Trophoblast cell (in vitro differentiated cells and primary cell): ENCODE data around the gene UBE2D2.

Experiments
- DNase-seq, 2 donors: peaks; one replicate each; pipeline ENCODE4 v3.0.0-alpha.2; 2016
- H2AFZ ChIP-seq: 2 replicates; pipeline ENCODE4 v1.6.1; 2013; ENCODE audit warnings: low read length, moderate library complexity, mild to moderate bottlenecking; ENCODE audit not compliant: insufficient read depth, poor library complexity
- H2AK5ac ChIP-seq: 2 replicates; pipeline ENCODE4 v1.6.1; 2013; ENCODE audit warnings: mild to moderate bottlenecking, low read length
- H2BK120ac ChIP-seq: 2 replicates; pipeline ENCODE4 v1.6.1; 2013; ENCODE audit warnings: low read length, mild to moderate bottlenecking, moderate library complexity; ENCODE audit not compliant: insufficient read depth, poor library complexity
- H2BK12ac ChIP-seq: 2 replicates; pipeline ENCODE4 v1.6.1; 2013; ENCODE audit warnings: mild to moderate bottlenecking, low read length, moderate library complexity
- H2BK5ac ChIP-seq: 2 replicates; pipeline ENCODE4 v1.6.1; 2013; ENCODE audit warnings: low read length, low read depth, moderate library complexity, mild to moderate bottlenecking; ENCODE audit not compliant: poor library complexity
- H3K14ac ChIP-seq: 2 replicates; pipeline ENCODE4 v1.6.1; 2013; ENCODE audit warnings: mild to moderate bottlenecking, low read length
- H3K18ac ChIP-seq: 2 replicates; pipeline ENCODE4 v1.6.1; 2013; ENCODE audit warnings: mild to moderate bottlenecking, low read length
- H3K23ac ChIP-seq: 2 replicates; pipeline ENCODE4 v1.6.1; 2013; ENCODE audit warnings: low read length
- H3K27ac ChIP-seq: 2 replicates; pipeline ENCODE4 v1.5.1; 2013; ENCODE audit warnings: low read depth, mild to moderate bottlenecking, inconsistent platforms, low read length, moderate library complexity
- H3K27me3 ChIP-seq: 2 replicates; pipeline ENCODE4 v1.6.1; 2013; ENCODE audit warnings: inconsistent platforms, mild to moderate bottlenecking, low read length, moderate library complexity; ENCODE audit not compliant: insufficient read depth
- H3K36me3 ChIP-seq, 2 experiments: 1 replicate in 1 of 2; 2 replicates in 1 of 2; pipeline ENCODE4 v1.6.1; 2013; ENCODE audit warnings: low read length in 2 of 2, mild to moderate bottlenecking in 2 of 2, moderate library complexity in 1 of 2; ENCODE audit not compliant: insufficient read depth in 2 of 2, control insufficient read depth in 1 of 2
- H3K4ac ChIP-seq: 2 replicates; pipeline ENCODE4 v1.6.1; 2013; ENCODE audit warnings: low read depth, mild to moderate bottlenecking, low read length, moderate library complexity
- H3K4me1 ChIP-seq, 2 experiments: 1 replicate in 1 of 2; 2 replicates in 1 of 2; pipeline ENCODE4 v1.6.1; 2013; ENCODE audit warnings: low read length in 2 of 2, mild to moderate bottlenecking in 2 of 2, moderate library complexity in 1 of 2; ENCODE audit not compliant: insufficient read depth in 2 of 2, control insufficient read depth in 1 of 2
- H3K4me2 ChIP-seq: 2 replicates; pipeline ENCODE4 v1.6.1; 2013; ENCODE audit warnings: inconsistent platforms, mild to moderate bottlenecking, low read length, moderate library complexity
- H3K4me3 ChIP-seq: 2 replicates; pipeline ENCODE4 v1.5.1; 2013; ENCODE audit warnings: mild to moderate bottlenecking, low read depth, low read length, inconsistent platforms
- H3K79me1 ChIP-seq: one replicate; pipeline ENCODE4 v1.6.1; 2013; ENCODE audit warnings: low read length
- H3K79me2 ChIP-seq: 2 replicates; pipeline ENCODE4 v1.6.1; 2013; ENCODE audit warnings: low read length, mild to moderate bottlenecking; ENCODE audit not compliant: control insufficient read depth, insufficient read depth, poor library complexity
- H3K9ac ChIP-seq: 2 replicates; pipeline ENCODE4 v1.6.1; 2013; ENCODE audit warnings: mild to moderate bottlenecking, low read length
- H3K9me3 ChIP-seq: 2 replicates; pipeline ENCODE4 v1.6.1; 2013; ENCODE audit warnings: low read depth, mild to moderate bottlenecking, control low read depth, inconsistent platforms, low read length; ENCODE audit not compliant: insufficient read depth
- H4K12ac ChIP-seq: 2 replicates; pipeline ENCODE4 v1.6.1; 2013; ENCODE audit warnings: low read depth, mild to moderate bottlenecking, low read length, moderate library complexity
- H4K8ac ChIP-seq: 2 replicates; pipeline ENCODE4 v1.6.1; 2013; ENCODE audit warnings: low read depth, mild to moderate bottlenecking, low read length, moderate library complexity
- H4K91ac ChIP-seq: one replicate; pipeline ENCODE4 v1.6.1; 2013; ENCODE audit warnings: low read depth, mild to moderate bottlenecking, low read length, moderate library complexity
- WGBS: extraction: QIAGEN DNeasy Blood & Tissue Kit; methylation state at CpG from one replicate; pipeline ENCODE4 v1.1.7; 2013; ENCODE audit warnings: missing lambda C conversion rate; ENCODE audit not compliant: insufficient read length, insufficient coverage; ENCODE audit errors: extremely low coverage; 5-methylcytosine and 5-hydroxymethylcytosine counted together

The UBE2D2 gene

DNA sequence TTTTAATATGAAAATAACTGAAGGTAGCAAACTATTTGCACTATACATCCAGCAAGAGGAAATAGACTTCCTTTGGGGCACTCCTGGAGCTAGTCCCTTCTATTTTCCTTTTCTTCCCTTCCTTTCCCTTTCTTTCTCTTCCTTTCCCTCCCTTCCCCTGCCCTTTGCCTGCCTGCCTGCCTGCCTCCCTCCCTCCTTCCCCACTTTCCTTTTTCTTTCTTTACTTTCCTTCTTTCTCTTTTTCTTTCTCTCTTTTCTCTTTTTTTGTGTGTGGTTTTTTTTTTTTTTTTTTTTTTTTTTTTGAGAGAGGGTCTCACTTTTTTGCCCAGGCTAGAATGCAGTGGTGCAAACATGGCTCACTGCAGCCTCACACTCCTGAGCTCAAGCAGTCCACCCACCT lies 69.7 kb downstream of the UBE2D2 start:
- Histone ChIP-seq H3K36me3 (peaks cover 7 to 31% of the 10 kb centered on the region in 2 experiments), H3K14ac (no peak overlapping the region), H4K91ac (no peak overlapping the region), H3K27me3 (no peaks in the 10 kb centered on the region), H3K27ac (no peak overlapping the region), H4K12ac (no peak overlapping the region), H2BK120ac (no peak overlapping the region), H3K9ac (no peak overlapping the region), H3K79me1 (peaks cover 4% of the 10 kb centered on the region), H3K4ac (no peak overlapping the region), H2BK12ac (no peak overlapping the region), H2AK5ac (no peak overlapping the region), H3K4me2 (no peak overlapping the region), H2AFZ (no peak overlapping the region), H3K9me3 (no peaks in the 10 kb centered on the region), H3K4me1 (peaks cover 8 to 17% of the 10 kb centered on the region in 2 experiments), H2BK5ac (no peak overlapping the region), H3K18ac (no peak overlapping the region), H3K79me2 (no peaks in the 10 kb centered on the region), H4K8ac (no peak overlapping the region), H3K4me3 (no peak overlapping the region), H3K23ac (no peak overlapping the region)
- no peak for DNase-seq

DNA sequence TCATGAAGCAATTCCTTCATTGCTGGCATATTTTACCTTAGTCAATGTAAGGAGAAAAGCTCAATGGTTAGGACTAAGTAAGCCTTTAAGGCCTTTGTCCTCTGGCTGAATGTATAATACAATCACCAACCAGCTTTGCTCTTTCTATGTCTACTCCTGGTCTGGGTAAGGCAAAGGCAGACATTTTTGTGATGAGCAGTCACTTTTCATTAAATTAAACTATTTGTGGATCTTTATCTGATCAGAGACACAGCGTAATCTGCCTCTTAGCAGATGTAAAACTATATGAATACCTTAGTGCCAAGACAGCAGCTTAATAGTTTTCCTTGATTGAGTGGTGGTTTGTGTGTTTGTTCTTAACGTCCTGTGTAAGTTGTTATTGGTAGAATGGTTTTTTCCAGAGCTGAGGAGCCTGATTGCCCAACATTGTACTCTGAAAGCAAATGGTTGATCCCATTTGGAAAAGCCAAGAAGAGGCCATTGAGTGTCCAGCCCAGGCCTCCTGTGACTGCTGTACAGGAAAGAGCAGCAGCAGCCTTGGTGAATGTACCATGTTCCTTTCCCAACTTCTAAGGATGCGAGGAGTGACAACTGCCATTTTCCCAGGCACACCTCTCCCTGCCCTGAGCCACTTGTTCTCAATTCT lies 70.5 kb downstream of the UBE2D2 start:
- H3K79me2 ChIP-seq: no peaks in the 10 kb centered on the region
- no peak overlapping the region for H3K27ac ChIP-seq
- DNase-seq: peak in 1 of 2 donors; percentile 14
- no peak overlapping the region for H3K4me3 ChIP-seq
- H2AFZ ChIP-seq: no peak overlapping the region
- H3K4me1 ChIP-seq: peaks cover 13 to 25% of the 10 kb centered on the region in 2 experiments
- H3K18ac ChIP-seq: no peak overlapping the region
- H3K36me3 ChIP-seq: peaks cover 4 to 26% of the 10 kb centered on the region in 2 experiments
- no peak overlapping the region for H3K14ac ChIP-seq
- peaks cover 5% of the 10 kb centered on the region for H3K79me1 ChIP-seq
- no peak overlapping the region for H4K12ac ChIP-seq
- no peak overlapping the region for H4K91ac ChIP-seq
- no peaks in the 10 kb centered on the region for H3K9me3 ChIP-seq
- no peak overlapping the region for H3K23ac ChIP-seq
- no CpG with 5 or more reads among the region's 3 CpGs for WGBS
- no peak overlapping the region for H3K4me2 ChIP-seq
- no peak overlapping the region for H2BK5ac ChIP-seq
- no peak overlapping the region for H2BK12ac ChIP-seq
- no peak overlapping the region for H2BK120ac ChIP-seq
- no peak overlapping the region for H4K8ac ChIP-seq
- no peak overlapping the region for H2AK5ac ChIP-seq
- H3K27me3 ChIP-seq: no peaks in the 10 kb centered on the region
- H3K4ac ChIP-seq: no peak overlapping the region
- H3K9ac ChIP-seq: no peak overlapping the region

DNA sequence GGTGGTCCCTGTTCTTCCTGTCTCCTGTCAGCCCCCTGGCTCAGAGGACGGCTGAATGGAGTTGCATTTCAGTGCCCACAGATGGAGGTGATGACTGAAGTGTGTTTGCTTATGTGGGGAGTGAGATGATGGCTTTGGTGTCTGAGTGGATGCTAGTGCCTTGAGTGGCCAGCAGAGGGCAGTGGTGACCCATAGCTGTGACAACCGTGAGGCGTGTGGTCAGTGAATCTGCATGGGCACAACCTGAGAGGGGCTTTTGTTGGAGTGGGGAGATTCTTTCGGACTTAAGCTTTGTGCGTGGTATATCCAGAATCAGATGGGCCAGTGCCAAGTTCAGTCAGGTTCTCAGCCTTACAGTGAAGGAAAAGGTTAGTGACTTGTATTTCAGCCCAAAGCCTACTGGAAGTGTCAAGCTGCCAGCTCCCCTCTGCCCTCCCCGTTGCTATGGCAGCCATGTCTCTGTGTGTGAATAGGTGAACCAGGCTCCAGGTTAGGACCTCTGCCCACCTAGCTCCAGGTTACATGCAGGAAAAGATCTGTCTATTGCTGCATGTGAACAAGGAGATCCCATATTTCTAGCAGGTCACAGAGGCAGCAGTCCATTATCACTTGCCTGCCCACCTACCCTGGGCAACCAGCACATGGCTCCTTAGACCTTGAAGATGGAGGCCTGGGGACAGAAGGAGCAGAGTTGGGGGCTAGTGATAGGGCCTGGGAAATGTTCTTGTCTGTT lies 72.3 kb downstream of the UBE2D2 start:
- H4K91ac ChIP-seq: no peak overlapping the region
- H3K4me3 ChIP-seq: no peak overlapping the region
- H2BK120ac ChIP-seq: no peak overlapping the region
- peaks cover 4 to 23% of the 10 kb centered on the region in 2 experiments for H3K36me3 ChIP-seq
- no CpG with 5 or more reads among the region's 6 CpGs for whole genome bisulfite sequencing
- no peak overlapping the region for H3K27ac ChIP-seq
- peaks cover 3% of the 10 kb centered on the region for H3K79me2 ChIP-seq
- no peak overlapping the region for H4K8ac ChIP-seq
- H4K12ac ChIP-seq: no peak overlapping the region
- no peak overlapping the region for H3K4ac ChIP-seq
- no peak overlapping the region for H3K14ac ChIP-seq
- DNase-seq: peak; percentile 36 to 77
- no peak overlapping the region for H3K23ac ChIP-seq
- no peak overlapping the region for H2AFZ ChIP-seq
- no peak overlapping the region for H3K4me2 ChIP-seq
- H2AK5ac ChIP-seq: no peak overlapping the region
- H3K4me1 ChIP-seq: peaks cover 23 to 39% of the 10 kb centered on the region in 2 experiments
- H2BK12ac ChIP-seq: peak overlapping the region; percentile 2
- no peaks in the 10 kb centered on the region for H3K9me3 ChIP-seq
- H3K27me3 ChIP-seq: no peaks in the 10 kb centered on the region
- H3K18ac ChIP-seq: no peak overlapping the region
- H2BK5ac ChIP-seq: no peak overlapping the region
- H3K9ac ChIP-seq: no peak overlapping the region
- peaks cover 18% of the 10 kb centered on the region for H3K79me1 ChIP-seq

DNA sequence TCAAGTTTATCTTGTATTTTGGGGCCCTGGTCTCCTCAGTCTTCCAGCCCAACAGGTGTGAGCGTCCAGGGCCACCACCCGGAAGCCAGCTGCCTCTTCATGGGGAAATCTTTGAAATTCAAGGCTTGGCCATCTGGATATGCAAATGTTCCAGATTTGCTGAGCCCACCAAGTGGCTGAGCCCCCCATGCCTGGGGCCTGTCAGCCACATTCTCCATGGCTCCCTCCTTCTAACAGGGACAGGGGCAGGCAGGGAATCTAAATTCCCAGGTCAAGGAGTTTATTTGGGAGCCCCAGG lies 72.8 kb downstream of the UBE2D2 start:
- Histone ChIP-seq H3K23ac (no peak overlapping the region), H3K27ac (no peak overlapping the region), H2BK12ac (peak overlapping the region; percentile 2), H4K91ac (no peak overlapping the region), H2AK5ac (no peak overlapping the region), H3K14ac (no peak overlapping the region), H4K12ac (no peak overlapping the region), H3K4me2 (no peak overlapping the region), H3K36me3 (peaks cover 2 to 19% of the 10 kb centered on the region in 2 experiments), H3K9ac (no peak overlapping the region), H3K18ac (no peak overlapping the region), H3K4me1 (peaks cover 28 to 44% of the 10 kb centered on the region in 2 experiments), H2BK5ac (no peak overlapping the region), H3K9me3 (no peaks in the 10 kb centered on the region), H3K79me1 (peaks cover 22% of the 10 kb centered on the region), H3K79me2 (peaks cover 3% of the 10 kb centered on the region), H2AFZ (no peak overlapping the region), H2BK120ac (no peak overlapping the region), H3K4me3 (no peak overlapping the region), H4K8ac (no peak overlapping the region), H3K4ac (no peak overlapping the region), H3K27me3 (no peaks in the 10 kb centered on the region)
- no CpG with 5 or more reads among the region's 2 CpGs for WGBS
- no peak for DNase-seq
